NCI-H510A (cell line): ENCODE results near the gene TRIOBP.

Experiments
- DNase-seq: peaks from one replicate; lab custom pipeline; 2025; lab: John Stamatoyannopoulos, UW

Gene TRIOBP

DNA sequence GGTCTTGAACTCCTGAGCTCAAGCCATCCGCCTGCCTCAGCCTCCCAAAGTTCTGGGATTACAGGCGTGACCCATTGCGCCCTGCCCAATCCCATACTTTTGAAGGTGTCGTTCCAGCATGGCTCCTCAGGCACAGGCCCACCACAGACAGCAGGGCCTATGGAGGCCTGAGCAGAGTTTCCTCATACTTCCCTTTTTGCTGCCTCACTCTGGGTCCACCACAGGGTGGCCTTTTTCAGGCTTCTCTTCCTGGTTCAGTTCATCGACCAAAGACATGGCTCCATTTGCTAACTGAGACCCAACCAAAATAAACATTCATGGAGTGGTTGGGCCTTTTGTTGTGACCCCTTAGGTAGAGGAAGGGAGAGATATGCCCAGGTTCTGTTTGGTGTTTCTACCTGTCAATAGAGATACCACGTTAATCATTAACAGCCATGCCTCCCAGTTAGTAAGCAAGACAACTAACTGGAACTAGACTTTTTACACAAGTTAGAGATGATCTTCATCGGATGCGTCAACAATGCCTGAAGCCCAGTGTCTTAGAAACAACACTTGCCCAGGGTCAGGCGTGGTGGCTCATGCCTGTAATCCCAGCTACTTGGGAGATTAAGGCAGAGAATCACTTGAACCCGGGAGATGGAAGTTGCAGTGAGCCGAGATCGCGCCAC is 35.1 kb downstream of the TRIOBP start:
- no peak for DNase-seq

DNA sequence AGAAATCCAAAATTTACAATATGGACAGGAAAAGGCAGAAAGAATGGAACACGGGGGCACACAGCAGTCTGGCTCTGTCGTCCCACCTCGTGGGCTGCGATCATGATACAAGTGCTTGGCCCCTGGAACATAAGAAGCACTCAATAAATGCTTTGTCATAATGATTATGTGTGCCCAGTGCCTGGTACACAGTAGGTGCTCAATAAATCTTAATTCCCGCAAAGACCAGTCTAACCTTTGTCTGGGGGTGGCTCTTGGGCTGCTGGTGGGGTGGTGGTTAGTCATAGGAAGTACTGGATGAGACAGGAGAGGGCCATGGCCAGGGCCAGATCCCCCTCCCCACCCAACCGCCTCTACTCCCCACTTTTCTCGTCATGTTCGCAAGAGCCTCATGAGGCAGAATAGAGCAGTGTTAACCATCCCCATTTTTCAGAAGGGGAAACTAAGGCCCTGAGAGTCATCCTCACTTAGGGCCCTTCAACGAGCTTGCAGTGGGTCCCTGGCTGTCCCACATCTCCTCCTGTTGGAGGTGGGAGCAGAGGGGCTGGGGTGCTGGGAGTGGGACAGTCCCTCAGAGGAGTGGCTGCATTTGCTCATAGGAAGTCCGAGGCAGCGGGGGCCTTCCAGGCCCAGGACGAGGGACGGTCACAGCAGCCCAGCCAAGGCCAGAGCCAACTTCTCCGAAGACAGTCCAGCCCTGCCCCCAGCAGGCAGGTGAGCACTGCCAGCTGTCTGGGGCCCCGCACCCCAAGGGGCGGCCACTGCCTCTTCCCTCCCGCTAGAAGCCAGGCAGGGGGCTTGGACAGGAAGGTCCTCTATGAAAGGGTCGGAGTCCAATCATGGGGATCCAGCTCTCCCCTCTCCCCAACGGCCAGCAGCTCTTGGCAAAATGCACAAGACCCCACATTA is 36.1 kb downstream of the TRIOBP start:
- no peak for DNase-seq

DNA sequence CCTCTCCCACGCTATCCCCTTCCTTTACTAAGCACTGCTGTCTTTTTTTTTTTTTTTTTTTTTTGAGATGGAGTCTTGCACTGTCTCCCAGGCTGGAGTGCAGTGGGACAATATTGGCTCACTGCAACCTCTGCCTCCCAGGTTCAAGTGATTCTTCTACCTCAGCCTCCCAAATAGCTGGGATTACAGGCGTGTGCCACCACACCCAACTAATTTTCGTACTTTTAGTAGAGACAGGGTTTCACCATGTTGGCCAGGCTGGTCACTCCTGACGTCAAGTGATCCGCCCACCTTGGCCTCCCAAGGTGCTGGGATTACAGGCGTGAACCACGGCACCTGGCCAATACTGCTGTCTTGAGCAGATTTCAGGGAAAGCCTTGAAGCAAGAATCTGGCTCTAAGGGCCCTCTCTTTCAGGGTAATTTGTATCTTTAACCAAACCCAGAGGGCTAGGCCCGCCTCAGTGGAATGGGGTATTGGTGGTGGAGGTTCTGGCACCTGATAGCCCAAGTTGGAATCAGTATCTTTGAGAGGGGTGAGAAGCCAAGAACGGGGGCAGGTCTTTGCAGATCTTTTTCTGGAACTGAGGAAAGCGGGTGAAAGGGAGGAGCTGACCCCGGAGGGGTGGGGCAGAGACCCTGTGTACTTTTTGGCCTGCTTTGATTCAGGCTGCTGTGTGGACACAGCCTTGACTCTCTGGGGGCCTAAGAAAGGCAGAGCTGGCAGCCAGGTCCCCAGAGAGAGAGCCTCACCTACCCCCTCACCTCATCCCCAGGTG is 37.0 kb downstream of the TRIOBP start:
- no peak for DNase-seq

DNA sequence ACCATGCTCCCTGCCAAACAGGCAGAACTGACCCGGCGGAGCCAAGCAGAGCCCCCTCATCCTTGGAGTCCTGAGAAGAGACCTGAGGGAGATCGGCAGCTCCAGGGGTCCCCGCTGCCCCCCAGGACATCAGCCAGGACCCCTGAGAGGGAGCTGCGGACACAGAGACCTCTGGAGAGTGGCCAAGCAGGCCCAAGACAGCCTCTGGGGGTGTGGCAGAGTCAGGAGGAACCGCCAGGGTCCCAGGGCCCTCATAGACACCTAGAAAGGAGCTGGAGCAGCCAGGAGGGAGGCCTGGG is 37.5 kb downstream of the TRIOBP start:
- DNase-seq: no peak

DNA sequence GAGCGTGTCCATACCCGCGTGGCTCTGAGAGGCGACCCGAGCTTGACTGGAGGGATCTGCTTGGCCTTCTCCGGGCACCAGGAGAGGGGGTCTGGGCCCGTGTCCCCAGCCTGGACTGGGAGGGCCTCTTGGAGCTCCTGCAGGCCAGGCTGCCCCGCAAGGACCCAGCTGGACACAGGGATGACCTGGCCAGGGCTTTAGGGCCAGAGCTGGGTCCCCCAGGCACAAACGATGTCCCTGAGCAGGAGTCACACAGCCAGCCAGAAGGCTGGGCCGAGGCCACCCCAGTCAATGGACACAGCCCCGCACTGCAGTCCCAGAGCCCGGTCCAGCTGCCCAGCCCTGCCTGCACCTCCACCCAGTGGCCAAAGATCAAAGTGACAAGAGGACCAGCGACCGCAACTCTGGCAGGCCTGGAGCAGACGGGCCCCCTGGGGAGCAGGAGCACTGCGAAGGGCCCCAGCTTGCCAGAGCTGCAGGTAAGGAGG is 38.2 kb downstream of the TRIOBP start:
- DNase-seq: no peak

DNA sequence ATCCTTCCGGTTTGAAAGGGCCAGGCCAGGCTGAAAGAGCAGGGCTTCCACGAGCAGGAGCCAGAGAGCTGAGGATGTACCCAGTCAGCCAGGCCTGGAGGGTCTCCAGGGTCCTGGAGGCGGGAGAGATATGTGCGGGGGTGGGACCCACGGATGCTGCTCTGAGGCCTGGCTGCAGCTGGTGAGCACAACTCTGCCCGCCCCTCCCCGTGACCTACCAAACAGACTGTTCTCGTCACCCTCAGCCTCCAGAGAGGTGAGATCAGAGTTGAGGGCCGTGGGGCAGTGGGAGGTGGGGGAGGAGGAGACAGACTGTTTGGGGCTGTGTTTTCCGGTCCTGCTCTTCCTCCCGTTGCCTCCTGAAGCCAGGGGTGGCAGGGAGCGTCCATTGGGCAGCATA is 42.2 kb downstream of the TRIOBP start:
- DNase-seq: no peak

DNA sequence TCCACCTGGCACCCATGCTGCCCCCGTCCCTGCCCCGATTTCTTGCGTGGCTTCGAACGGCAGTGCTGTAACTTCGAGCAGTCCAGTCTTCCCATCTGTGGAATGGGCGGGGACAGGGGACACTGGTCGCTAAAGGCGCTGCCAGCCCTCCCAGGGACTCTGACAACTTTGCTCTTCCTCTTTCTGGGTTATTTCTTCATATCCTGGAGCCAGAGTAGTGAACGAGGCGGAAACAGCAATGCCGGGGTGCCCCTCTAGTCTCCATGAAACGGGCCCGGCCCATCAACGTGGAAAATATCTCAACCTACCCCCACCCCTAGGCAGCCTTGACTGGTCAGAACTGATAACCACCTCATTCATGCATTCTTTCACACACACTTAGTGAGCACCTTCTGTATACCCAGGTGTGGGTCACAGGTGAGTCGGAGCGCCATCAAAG is 42.8 kb downstream of the TRIOBP start:
- no peak for DNase-seq

DNA sequence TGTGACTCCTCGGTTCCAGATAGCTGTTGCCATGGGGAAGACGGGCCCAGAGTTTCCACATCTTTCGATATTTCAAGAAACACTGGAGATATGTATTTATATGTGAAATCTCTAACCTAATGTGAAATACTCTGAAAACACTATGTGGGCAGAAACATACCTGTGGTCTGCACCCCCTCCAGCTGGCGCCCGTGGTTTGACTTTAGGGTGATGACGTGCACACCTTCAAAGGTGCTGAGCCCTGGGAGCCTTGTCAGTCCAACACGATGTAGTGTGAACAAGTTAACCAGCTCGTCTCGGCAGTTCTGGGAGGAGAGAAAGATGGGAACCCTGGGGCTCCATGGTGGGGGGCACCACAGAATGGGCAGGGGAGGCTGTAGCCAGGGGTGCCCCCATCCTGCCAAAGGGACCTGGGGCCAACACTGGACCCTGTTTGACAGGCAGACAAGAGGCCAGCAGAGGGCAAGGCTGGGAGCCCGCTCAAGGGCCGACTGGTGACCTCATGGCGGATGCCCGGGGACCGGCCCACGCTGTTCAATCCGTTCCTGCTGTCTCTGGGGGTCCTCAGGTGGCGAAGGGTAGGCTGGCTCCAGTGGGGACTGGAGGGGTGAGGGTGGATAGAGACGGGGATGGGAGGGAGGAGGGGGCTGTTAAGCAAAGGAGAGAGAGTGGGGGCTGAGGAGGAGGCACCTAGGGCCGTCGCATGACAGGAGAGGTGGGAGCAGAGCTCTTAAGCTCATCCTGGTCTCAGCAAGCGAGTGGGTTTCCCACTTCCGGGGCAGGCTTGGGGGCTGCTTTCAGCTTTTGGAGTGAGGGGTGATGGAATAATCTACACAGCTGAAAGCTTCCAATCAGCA is 43.8 kb downstream of the TRIOBP start:
- no peak for DNase-seq

DNA sequence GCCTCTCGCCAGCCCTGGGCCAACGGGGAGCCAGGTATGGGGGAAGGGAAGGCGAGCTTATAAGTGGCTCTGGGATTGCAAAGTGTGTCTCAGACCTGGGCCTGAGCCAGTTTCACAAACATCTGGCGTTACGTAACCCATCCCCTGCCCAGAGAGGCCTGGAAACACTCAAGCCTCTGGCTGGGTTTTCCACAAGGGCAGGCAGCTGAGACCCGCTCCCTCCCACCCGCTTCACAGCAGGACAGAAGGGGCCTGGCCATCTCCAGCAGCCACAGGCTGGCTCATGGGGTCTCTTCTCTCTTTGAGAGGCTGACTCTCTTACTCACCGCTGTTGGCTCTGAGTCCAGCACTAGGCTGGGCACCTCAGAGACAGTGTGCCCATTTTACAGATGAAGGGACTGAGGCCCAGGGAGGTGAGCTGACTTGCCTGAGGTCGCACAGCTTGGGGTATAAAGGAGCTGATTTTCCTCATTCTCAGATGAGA is 44.5 kb downstream of the TRIOBP start:
- peak; percentile 84 for DNase-seq

DNA sequence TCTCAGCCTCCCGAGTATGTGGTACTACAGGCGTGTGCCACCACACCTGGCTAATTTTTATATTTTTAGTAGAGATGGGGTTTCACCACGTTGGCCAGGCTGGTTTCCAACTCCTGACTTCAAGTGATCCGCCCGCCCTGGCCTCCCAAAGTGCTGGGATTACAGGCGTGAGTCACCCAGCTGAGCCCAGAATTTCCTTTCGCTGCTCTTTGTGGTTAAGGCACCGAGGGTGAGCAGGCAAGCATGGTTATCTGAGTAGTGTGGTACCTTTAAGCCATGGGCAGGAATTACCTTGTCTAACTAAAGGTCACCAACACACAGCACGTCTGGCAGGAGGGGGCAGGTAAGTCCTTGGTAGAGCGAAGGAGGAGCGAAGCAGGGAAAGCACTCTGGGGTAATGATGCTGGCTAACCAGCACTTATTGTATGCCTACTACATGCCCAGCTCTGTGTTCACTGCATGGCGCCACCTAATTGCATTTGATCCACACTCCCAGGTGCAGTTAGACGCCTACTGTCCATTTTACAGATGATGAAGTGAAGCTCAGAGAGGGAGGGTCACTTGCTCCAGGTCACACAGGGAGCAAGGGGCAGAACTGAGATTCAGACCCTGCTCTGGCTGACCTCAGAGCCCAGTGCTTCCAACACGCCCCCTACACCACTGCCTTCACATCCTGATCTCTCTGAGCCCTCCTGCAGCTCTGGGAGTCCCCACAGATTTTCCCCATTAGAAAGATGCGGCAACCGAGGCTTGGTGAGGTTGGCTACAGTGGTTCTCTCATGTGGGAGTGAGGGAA is 45.7 kb downstream of the TRIOBP start:
- no peak for DNase-seq

DNA sequence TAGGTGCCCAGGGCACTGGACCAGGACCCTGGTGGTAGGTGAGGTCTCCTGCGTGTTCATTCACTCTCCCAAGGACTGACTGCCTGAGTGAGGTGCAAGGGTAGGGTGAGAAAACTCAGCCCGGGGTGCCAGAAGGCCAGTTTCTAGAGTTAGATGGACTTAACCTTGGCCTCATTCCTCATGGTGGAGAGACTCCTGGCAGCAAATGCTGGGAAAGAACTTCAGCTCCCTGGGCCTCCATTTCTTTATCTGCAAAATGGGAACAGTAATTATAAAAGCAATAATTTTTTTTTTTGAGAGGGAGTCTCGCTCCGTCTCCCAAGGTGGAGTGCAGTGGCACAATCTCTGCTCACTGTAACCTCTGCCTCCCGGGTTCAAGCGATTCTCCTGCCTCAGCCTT is 47.7 kb downstream of the TRIOBP start:
- no peak for DNase-seq

DNA sequence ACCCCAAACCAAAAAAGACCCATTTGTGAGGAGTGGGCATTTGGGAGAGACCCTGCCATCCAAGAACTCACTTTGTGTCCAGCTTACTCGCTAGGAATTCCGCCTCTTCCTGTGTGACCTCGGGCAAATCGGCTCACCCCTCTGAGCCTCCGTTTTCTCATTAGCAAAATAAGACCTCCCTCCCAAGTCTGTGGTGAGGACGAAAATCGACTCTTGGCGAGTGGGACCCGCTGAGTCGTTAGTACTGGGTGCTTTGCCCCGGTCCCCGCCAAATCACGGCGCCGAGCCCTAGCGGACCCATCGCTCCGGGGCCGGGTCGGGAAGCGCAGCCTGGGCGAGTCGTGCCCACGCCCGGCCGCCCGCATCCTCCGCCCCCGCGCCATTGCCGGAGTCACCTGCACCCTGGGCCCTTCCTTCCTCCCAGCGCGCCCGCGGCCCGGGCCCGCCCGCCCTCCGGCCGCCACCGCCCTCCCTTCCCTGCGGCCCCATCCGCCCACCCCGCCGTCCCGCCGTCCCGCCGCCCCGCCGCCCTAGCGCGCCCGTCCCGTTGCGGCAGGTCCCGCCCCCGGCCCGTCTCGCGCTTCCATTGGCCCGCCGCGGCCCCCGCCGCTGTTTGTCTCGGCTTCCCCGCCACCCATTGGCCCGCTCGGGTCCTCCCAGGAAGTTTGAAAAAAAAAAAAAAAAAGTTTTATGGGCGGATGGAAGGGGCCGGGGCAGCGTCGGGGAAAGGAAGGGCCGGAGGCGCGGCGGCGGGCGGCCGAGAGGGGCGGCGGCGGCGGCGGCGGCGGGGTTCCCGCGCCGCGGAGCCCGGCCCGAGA is 48.9 kb downstream of the TRIOBP start:
- peak; percentile 48 for DNase-seq

DNA sequence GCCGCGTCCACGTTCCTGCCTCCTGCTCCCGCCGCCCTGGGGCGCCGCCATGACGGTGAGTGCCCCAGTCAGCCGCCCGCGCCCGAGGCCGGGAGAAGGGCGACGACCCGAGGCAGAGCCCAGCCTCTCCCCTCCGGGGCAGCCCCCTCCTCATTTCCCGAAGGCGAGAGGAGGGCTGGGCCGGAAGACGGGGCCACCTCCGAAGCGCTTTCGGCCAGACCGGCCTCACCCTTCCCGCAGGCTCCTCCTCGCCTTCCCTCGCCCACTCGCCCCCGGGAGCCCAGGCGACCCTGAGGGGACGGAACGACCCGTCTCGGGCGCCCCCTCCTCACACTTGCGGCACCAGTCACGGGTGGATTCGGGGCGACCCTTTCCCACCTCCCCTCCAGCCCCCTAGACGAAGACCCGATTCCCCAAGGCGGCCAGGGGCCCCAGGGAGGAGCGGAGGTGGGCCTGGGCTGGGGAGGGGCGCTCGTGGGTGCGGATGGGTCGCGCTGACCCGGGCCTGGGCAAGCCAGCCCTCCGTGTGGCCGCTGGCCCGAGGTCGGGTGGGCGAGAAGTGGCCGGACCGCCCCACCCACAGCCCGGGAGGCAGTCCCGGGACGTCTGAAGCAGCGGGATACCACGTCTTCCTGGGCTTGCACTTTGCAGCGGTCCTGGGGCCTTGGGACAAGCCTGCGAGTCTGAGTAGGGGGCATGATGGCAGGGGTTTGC is 49.7 kb downstream of the TRIOBP start:
- no peak for DNase-seq

DNA sequence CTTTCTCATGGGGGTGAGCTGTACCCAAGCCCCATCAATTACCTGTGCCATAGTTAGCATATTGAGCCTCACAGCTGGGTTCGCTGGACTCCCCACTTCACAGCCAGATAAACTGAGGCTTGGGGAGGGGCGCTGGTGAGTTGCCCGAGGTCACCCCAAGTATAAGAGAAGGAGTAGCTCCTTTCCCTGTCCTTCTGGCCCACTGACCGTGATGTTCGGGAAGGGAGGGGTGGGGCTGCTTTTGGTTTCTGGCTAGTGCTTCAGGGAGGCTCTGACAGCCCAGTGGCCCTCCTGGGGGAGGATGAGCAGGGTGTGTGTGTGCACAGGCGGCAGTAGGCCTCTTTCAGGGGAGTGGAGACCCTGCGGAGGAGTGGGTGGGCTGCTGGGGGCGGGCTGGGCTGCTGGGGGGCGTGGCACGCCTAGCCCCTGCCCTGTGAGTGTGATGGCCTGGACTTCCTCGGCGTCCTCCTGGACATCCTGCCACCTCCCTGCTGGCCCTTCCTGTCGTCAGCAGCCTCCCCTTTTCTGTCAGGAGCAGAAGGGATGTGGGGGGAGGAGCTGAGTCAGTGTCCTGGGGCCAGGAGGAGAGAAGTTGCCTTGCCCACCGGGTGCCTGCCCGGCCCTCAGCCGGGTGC is 50.3 kb downstream of the TRIOBP start:
- no peak for DNase-seq

DNA sequence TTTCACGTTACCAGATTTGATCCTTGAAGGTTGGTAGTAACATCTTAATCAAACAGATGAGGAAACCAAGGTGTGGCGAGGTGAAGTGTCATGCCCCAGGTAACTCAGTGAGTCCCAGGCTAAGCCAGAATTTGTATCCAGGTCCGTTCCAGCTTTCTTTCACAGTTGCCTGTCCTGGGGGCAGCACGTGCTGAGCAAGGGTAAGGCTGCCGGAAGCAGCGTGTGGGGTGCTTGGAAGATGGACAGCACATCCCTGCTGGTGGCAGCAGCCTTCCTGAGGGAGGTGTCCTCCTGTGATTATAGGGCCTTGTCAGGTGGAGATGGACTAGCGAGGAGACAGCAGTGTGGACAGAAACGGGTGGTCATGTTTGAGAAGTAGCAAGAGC is 50.9 kb downstream of the TRIOBP start:
- DNase-seq: no peak

DNA sequence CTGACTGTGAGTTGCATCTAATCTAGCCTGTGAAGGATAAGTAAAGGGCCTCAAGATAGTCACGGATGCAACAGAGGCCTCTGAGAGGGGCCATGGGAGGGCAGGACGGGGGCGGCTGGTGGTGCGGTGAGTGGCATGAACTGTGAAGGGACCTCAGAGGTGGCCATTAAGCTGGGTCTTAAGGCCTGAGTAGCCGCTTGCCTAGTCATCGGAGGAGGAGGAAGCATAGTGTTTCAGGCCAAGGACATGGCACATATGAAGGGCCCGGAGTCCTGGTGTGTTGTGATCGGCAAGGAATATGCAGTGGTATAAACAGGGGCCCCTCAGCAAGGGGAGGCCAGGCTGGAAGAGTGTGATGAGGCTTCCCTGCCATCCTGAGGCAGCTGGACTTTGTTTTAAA is 51.8 kb downstream of the TRIOBP start:
- DNase-seq: no peak

DNA sequence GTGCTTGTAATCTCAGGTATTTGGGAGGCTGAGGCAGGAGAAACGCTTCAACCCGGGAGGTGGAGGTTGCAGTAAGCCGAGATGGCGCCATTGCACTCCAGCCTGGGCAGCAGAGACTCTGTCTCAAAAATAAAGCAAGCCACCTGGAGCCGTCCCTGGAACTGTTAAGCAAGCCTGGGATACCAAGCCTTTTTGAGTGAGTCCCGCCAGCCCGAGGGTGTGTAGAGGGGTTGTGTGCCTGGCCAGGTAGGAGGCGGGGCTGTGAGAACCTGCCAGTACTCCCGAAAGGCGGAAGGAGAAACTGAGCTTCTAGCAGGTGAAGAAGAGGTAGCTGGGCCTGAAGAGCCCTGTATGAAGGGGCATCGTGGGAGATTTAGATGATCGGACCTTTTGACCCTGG is 52.4 kb downstream of the TRIOBP start:
- DNase-seq: no peak

DNA sequence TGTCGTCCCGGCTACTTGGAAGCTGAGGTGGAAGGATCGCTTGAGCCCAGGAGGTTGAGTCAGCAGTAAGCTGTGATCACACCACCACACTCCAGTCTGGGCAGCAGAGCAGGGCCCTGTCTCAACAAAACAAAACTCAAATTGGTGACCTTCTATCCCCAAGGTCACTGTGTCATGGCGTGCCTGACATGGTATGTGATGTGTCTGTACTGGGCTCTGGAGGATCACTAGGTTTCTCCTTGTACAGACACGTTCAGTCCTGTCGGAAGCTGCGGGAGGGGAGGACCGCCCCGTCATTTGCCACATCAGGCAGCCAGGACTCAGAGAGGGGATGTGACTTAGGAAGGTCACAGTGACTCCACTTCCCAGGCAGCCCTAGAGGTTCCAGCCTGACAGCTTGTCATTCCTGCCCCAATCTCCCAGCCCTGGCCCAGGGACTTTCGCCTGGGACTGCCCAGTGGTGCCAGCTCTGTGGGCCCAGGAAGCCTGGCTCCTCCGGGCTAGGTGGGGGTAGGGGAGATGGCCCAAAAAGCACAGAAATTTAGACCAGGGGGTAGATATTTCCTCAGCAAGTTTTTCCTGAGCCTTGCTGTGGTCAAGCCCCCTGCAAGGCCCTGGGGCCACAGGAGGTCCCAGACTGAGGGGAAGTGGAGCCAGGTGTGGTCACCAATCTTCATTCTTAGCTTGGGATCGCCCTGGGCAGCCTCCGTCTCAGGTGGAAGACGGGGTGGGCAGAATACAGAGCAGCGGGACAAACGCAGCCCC is 53.2 kb downstream of the TRIOBP start:
- DNase-seq: no peak
